ENCODE measurements around the gene MTAP.

DNA sequence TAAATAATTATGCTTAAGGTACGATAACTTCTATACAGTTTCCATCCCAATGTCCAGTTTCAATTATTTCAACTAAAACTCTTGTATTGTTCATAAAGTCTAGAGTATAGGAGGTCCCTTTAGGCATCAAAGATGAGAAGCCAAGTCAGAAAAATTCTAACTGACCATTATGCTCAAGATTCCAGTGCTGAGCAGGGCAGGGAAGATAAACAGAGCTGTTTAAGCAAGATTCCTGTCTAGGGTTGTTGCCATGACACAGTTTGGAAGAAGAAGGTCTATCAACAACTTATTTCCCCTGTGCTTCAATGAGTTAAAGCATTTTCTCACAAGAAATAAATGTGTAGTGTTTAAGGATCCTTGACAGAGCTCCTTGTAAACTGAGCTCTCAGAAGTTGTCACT lies 48.9 kb upstream of the MTAP start:
- TF ChIP-seq ZNF274 (IDR thresholded peaks at IDR 0.05; ENCODE audit: low read depth, low read length) (no peak), YY1 (IDR thresholded peaks at IDR 0.05; ENCODE audit: insufficient read depth, insufficient read length) (no peak)
